PC-9 (cell line): Measurements from ENCODE around the gene TAF3. TPM values are rescaled to one million over a fixed set of nuclear protein-coding genes. Genes with fewer than 3 reads are reported as not detected.

Experiments
- BruUV-seq: library from RNA; stranded (reverse); fragments of 400-500 nt; replicated peaks from 2 replicates; lab custom pipeline; 2021; lab: Mats Ljungman, UMichigan
- CTCF ChIA-PET: fragments of 300-600 bp; sonication (Branson Sonifier 250); formaldehyde crosslinking; loops from one replicate; lab custom pipeline; 2022; ENCODE audit warnings: antibody characterized with exemption; lab: Charles Lee
- POLR2A ChIA-PET: fragments of 300-600 bp; sonication (Branson Sonifier 250); formaldehyde crosslinking; loops from one replicate; lab custom pipeline; 2022; ENCODE audit warnings: antibody characterized with exemption; ENCODE audit not compliant: unreplicated experiment; lab: Charles Lee
- DNase-seq, 2 experiments: peaks; one replicate each; pipeline versions ENCODE4 v3.0.0 to v3.0.0-alpha.2; 2015 to 2022; ENCODE audit warnings: mixed read lengths in 1 of 2
- H2AFZ ChIP-seq: fragments of 200-600 bp; sonication (generic); 2 replicates; pipeline ENCODE4 v1.8.1; 2017; ENCODE audit warnings: antibody characterized with exemption
- H3F3A ChIP-seq: fragments of 200-600 bp; sonication (generic); 2 replicates; pipeline ENCODE4 v1.8.1; 2017; ENCODE audit warnings: antibody characterized with exemption, mild to moderate bottlenecking, low read depth; ENCODE audit not compliant: insufficient read depth
- H3K27ac ChIP-seq: fragments of 200-600 bp; sonication (generic); 2 replicates; pipeline ENCODE4 v1.6.1; 2016; ENCODE audit warnings: mixed run types
- H3K27me3 ChIP-seq: fragments of 200-600 bp; sonication (generic); 2 replicates; pipeline ENCODE4 v1.6.1; 2016; ENCODE audit warnings: low read depth, mixed run types; ENCODE audit not compliant: insufficient read depth
- H3K36me3 ChIP-seq: fragments of 200-600 bp; sonication (generic); 2 replicates; pipeline ENCODE4 v1.6.1; 2016; ENCODE audit warnings: low read depth, mixed run types
- H3K4me1 ChIP-seq: fragments of 200-600 bp; sonication (generic); replicated peaks from 2 replicates; pipeline ENCODE4 v1.6.1; 2016; ENCODE audit warnings: mixed run types; ENCODE audit not compliant: insufficient read depth
- H3K4me2 ChIP-seq: fragments of 200-600 bp; sonication (generic); 2 replicates; pipeline ENCODE4 v1.6.1; 2017; ENCODE audit warnings: mixed run types
- H3K4me3 ChIP-seq: fragments of 200-600 bp; sonication (generic); 2 replicates; pipeline ENCODE4 v1.6.1; 2016; ENCODE audit warnings: mixed run types
- H3K79me2 ChIP-seq: fragments of 200-600 bp; sonication (generic); 2 replicates; pipeline ENCODE4 v1.6.1; 2017; ENCODE audit warnings: low read depth, mixed run types
- H3K9me2 ChIP-seq: fragments of 200-600 bp; sonication (generic); 2 replicates; pipeline ENCODE4 v1.8.1; 2017; ENCODE audit warnings: mild to moderate bottlenecking; ENCODE audit not compliant: insufficient read depth
- H3K9me3 ChIP-seq: fragments of 200-600 bp; sonication (generic); 2 replicates; pipeline ENCODE4 v1.8.1; 2016; ENCODE audit warnings: low read depth; ENCODE audit not compliant: insufficient read depth
- H4K20me1 ChIP-seq: fragments of 200-600 bp; sonication (generic); 2 replicates; pipeline ENCODE4 v1.8.1; 2017; ENCODE audit not compliant: insufficient read depth
- EZH2 ChIP-seq: fragments of 200-600 bp; sonication (generic); IDR thresholded peaks from 2 replicates; pipeline ENCODE4 v1.8.0; 2017; ENCODE audit warnings: antibody characterized with exemption, low read depth
- intact Hi-C: fragments of 100-400 bp; cut with micrococcal nuclease; formaldehyde crosslinking; loops from one replicate; pipeline ENCODE4 v1.10.0; 2022; ENCODE audit not compliant: unreplicated experiment
- total RNA-seq: library from RNA; stranded (reverse); gene quantifications from 2 replicates; pipeline ENCODE4 v1.2.3, GENCODE V29; 2021
- TF ChIP-seq, protein P1 (sequence below): fragments of 200-600 bp; sonication (generic); conservative IDR thresholded peaks from 2 replicates; pipeline ENCODE4 v1.6.1; 2017; ENCODE audit warnings: mixed run types, antibody characterized with exemption, mild to moderate bottlenecking, moderate library complexity

Gene TAF3
- total RNA-seq, 1 experiment from 2014 or later: 7.7 TPM

DNA sequence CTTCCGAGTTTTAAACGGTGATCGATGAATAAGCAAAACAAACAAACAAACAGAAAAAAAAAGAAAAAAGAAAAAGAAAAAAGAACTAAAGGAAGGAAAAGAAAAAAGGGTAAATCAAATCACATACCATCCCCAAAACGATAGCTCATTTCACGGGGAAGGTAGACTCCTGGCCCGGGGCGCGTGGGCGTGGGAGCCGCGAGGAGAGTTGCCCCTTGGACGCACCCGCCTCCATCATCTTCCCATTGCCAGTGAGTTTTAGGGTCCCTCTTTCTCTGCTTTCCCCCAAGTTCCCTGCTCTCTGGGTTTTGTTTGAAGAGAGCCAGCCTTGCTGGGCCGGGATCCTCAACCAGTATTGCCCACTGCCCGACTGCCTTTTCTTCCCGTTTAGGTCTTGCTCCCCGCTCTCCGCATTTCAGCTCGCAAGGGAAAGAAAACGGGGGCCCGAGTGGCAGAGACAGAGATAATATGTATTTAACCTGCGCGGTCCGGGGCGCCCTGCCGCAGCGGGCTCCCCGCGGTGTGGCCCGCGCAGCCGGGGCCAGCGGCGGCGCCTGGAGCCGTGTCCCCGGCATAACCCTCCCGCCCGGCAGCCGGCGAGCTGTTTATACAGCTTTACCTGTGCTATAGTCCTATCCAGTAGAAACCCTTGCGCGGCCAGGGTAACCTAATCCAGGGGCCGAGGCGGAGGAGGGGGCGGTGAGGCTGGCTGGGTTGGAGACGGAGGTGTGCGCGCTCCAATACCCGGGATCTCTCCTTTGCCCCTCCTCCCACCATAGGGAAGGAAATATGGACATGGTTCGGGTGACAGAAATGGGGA, 230.9 kb downstream of the TAF3 start:
- H4K20me1 ChIP-seq: no peaks in the 10 kb centered on the region
- peak overlapping the region; percentile 64 for H3K4me2 ChIP-seq
- intact Hi-C loops: loop anchor here (10.0 kb wide), 1 partner anchor 1256 kb away; no protein-coding TSS in a partner anchor
- POLR2A ChIA-PET: no interaction called here
- peak overlapping the region; percentile 76 for H3K27ac ChIP-seq
- TF ChIP-seq, protein P1, sequence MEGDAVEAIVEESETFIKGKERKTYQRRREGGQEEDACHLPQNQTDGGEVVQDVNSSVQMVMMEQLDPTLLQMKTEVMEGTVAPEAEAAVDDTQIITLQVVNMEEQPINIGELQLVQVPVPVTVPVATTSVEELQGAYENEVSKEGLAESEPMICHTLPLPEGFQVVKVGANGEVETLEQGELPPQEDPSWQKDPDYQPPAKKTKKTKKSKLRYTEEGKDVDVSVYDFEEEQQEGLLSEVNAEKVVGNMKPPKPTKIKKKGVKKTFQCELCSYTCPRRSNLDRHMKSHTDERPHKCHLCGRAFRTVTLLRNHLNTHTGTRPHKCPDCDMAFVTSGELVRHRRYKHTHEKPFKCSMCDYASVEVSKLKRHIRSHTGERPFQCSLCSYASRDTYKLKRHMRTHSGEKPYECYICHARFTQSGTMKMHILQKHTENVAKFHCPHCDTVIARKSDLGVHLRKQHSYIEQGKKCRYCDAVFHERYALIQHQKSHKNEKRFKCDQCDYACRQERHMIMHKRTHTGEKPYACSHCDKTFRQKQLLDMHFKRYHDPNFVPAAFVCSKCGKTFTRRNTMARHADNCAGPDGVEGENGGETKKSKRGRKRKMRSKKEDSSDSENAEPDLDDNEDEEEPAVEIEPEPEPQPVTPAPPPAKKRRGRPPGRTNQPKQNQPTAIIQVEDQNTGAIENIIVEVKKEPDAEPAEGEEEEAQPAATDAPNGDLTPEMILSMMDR: no peak
- TF ChIP-seq EZH2: no peak
- DNase-seq: peak; percentile 47 to 56
- no peaks in the 10 kb centered on the region for H3K27me3 ChIP-seq
- H3K79me2 ChIP-seq: peaks cover 11% of the 10 kb centered on the region
- no peaks in the 10 kb centered on the region for H3F3A ChIP-seq
- H3K9me2 ChIP-seq: no peaks in the 10 kb centered on the region
- no peaks in the 10 kb centered on the region for H3K4me1 ChIP-seq
- H3K36me3 ChIP-seq: no peaks in the 10 kb centered on the region
- H3K9me3 ChIP-seq: no peaks in the 10 kb centered on the region
- peak overlapping the region; percentile 58; the same call in 1 of the 2 replicates for H2AFZ ChIP-seq
- CTCF ChIA-PET: interaction anchor here (0.6 to 0.7 kb wide), 2 partner anchors 229 to 422 kb away, joined by 4 to 5 read pairs; no protein-coding TSS in a partner anchor
- BruUV-seq: no TSS peak
- H3K4me3 ChIP-seq: peak overlapping the region; percentile 59

DNA sequence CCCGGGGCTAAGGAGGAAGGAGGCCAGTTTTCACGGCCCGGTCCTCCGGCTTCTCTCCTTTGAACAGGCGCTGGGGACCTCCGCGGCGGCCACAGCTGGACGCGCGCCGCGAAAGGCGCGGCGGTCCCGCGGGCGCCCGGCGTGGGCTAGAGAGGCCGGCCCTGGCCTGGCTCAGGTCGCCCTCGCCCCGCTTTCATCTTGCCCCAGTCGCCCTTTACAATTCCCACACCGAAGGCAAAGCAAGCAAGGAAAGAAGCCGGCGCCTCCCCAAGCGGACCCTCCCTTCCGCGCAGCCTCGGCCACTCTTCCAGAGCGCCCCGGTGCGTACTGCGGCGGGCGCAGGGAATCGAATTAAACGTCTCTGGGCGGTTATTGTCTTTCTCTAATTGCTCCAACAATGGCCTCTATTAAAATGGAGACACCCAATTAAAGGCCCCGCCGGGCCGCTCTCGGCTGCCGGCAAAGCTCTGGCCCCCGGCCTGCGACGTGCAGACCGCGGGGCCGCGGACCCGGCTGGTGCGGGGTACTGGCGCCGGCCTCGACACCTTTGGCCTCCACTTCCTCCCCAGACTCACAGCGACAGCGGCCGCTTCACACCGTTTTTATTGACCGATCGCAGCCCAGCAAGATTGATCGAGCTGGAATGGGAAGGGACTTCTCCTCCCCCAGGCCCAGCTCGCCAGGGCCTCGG, 231.7 kb downstream of the TAF3 start:
- intact Hi-C loops: loop anchor here (5.0 to 10.0 kb wide), 6 partner anchors 495 to 1255 kb away; no protein-coding TSS in a partner anchor
- no peaks in the 10 kb centered on the region for H3K4me1 ChIP-seq
- H3K4me3 ChIP-seq: peak overlapping the region; percentile 59; the same call in 1 of the 2 replicates
- TF ChIP-seq, protein P1: no peak
- no peak for TF ChIP-seq EZH2
- H3K9me2 ChIP-seq: no peaks in the 10 kb centered on the region
- BruUV-seq: no TSS peak
- H3K4me2 ChIP-seq: peak overlapping the region; percentile 64
- ChIA-PET CTCF (no interaction called here), POLR2A (no interaction called here)
- no peaks in the 10 kb centered on the region for H4K20me1 ChIP-seq
- H3K27me3 ChIP-seq: no peaks in the 10 kb centered on the region
- no peaks in the 10 kb centered on the region for H3K36me3 ChIP-seq
- no peak for DNase-seq
- no peak overlapping the region for H2AFZ ChIP-seq
- peak overlapping the region; percentile 76 for H3K27ac ChIP-seq
- no peaks in the 10 kb centered on the region for H3F3A ChIP-seq
- no peaks in the 10 kb centered on the region for H3K9me3 ChIP-seq
- peaks cover 11% of the 10 kb centered on the region for H3K79me2 ChIP-seq

DNA sequence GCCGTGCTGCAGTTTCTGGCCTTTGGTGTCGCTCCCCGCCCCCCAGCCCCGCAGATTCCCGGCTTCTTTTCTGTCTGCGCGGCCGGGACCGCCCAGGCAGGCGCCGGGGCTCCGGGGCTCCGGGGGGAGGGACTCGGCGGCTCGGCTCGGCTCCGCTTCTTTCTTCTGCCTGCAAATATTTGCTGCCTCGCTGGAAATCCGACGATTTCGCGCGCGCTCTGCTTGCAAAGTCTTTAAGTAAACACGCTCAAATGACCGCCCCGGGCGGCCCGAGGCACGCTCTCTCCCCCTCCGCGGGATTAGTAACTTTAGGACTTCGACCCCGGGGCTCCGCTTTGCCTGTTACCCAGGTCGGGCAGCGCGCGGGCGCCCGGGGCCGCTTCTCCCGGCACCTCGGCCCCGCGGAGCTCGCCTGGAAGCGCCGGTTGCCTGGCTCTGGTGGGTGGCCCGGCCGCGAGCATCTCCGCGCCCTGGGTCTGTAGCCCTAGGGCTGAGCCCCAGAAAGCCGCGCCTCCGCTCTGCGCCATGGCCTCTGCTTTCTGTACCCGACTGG, 232.3 kb downstream of the TAF3 start:
- Histone ChIP-seq H2AFZ (no peak overlapping the region), H3K4me3 (peak overlapping the region; percentile 59; the same call in 1 of the 2 replicates), H3K27ac (peak overlapping the region; percentile 76), H3K9me2 (no peaks in the 10 kb centered on the region), H3K79me2 (peaks cover 17% of the 10 kb centered on the region), H3F3A (no peaks in the 10 kb centered on the region), H4K20me1 (no peaks in the 10 kb centered on the region), H3K9me3 (no peaks in the 10 kb centered on the region), H3K4me2 (peak overlapping the region; percentile 64), H3K4me1 (no peaks in the 10 kb centered on the region), H3K27me3 (no peaks in the 10 kb centered on the region), H3K36me3 (no peaks in the 10 kb centered on the region)
- ChIA-PET POLR2A (interaction anchor here (0.6 kb wide), 1 partner anchor 176 kb away, joined by 3 read pairs; no protein-coding TSS in a partner anchor), CTCF (interaction anchor here (0.6 kb wide), 1 partner anchor 525 kb away, joined by 4 read pairs; no protein-coding TSS in a partner anchor)
- DNase-seq: peak; percentile 52 to 64
- TF ChIP-seq, protein P1: no peak
- no peak for TF ChIP-seq EZH2
- intact Hi-C loops: loop anchor here (5.0 to 10.0 kb wide), 5 partner anchors 494 to 1157 kb away; no protein-coding TSS in a partner anchor
- BruUV-seq: no TSS peak
